ENCODE measurements around the gene GRAP2.
"Not testable (repeated sequence)": the region's sequence is repeated elsewhere in the genome, so short reads cannot be mapped to it uniquely, and the experiment has no call there.

GRAP2 gene

DNA sequence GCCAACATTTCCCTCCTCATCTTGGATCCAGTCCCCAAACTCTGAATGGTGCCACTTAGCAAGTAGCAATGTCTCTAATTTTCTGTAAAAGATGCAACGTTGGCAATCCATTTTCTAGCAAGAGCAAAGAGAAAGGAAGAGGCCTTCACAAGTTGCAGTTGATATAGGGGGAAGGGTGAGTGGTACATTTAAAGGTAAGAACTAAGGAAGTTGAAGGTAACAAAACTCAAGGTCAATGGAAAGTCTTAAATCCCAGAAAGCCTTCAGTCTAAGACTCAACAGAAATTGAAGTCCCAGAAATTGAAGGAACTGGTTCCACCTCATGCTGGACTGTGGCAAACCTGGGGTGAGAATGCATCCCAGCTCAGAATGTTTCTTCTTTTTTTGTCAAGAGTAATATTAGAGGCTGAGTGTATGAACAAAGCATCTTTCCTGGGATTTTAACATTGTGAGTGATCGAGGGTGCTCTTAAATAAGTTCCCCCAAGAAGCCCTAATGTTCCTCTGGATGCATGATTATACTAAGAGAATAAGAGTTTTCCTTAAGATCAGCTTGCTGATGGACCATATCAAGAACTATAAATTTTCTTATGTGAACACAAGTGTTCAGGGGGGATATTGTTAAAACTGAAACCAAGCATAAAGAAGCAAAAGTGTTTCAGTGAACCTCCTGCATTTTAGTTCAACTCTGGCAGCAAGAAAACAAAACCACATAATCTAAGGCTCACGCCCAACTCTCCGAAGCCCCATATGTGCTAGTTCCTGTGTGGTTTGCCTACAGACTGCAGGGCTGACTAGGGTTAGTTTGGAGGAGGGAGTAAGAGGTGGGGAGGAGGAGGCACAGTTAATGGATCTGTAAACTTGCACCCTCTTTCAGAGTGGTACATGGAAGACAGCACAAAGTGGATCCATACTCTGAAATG, at the start of gene GRAP2:
Gene GRAP2, plus strand, starts transcription at position 779 of the 922 bp plus-strand sequence. CDS start 46,023 bp downstream, outside the sequence.
- TF ChIP-seq, protein P1, sequence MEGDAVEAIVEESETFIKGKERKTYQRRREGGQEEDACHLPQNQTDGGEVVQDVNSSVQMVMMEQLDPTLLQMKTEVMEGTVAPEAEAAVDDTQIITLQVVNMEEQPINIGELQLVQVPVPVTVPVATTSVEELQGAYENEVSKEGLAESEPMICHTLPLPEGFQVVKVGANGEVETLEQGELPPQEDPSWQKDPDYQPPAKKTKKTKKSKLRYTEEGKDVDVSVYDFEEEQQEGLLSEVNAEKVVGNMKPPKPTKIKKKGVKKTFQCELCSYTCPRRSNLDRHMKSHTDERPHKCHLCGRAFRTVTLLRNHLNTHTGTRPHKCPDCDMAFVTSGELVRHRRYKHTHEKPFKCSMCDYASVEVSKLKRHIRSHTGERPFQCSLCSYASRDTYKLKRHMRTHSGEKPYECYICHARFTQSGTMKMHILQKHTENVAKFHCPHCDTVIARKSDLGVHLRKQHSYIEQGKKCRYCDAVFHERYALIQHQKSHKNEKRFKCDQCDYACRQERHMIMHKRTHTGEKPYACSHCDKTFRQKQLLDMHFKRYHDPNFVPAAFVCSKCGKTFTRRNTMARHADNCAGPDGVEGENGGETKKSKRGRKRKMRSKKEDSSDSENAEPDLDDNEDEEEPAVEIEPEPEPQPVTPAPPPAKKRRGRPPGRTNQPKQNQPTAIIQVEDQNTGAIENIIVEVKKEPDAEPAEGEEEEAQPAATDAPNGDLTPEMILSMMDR (conservative IDR thresholded peaks at IDR 0.05; ENCODE audit: control insufficient read depth, insufficient read depth, low read depth, low read length), result no peak
- DNase-seq (ENCODE audit: low read depth), result no peak
- H3K4me3 ChIP-seq (ENCODE audit: control insufficient read depth, low read depth, low read length), result no peak within 1 kb of the TSS

DNA sequence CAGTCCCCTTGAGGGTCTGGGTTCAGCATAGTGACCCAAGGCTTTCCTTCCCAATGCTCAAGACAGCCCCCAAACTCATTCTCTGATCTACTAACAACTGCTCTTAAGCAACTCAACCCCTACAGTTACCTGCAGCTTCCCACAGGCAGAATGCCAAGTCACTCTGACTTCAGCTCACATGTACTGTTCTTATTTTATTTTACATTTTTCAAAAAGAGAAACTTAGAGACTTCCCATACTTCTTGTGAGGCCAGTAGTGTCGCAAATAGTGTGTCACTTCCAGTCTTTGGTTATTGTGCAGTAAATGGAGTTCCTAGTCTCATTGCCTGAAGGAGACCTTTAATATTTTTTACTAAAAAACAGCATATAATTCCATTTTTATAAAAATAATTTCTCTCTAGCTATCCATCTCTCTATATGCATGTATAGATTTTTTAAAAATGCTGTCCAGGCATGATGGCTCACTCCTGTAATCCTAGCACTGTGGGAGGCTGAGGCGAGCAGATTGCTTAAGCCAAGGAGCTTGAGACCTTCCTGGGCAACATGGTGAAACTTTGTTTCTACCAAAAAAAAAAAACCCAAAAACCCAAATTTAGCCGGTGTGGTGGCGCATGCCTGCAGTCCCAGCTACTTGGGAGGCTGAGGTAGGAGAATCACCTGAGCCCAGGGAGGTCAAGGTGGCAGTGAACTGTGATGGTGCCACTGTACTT, 49.1 kb upstream of the GRAP2 start:
- TF ChIP-seq, protein P1 (conservative IDR thresholded peaks at IDR 0.05; ENCODE audit: control insufficient read depth, insufficient read depth, low read depth, low read length), result no peak
- no peak for DNase-seq (ENCODE audit: low read depth)
- H3K4me3 ChIP-seq (ENCODE audit: control insufficient read depth, low read depth, low read length), result no peak overlapping the region

DNA sequence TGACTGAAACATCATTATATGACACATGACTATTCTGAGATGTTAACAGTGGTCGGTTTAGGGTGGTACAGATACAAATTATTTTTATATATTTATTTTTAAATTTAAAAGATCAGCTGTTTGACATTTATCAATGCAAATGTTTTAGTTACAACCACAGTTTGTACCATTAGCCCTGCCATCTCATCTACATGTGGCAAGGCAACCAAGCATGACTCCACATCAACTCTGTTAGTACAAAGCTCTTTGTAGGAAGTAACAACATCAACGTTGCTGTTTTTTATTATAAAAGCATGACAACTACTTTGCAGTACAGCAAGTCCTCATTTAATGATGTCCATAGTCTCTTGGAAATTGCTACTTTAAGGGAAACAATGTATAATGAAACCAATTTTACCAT, 48.1 kb upstream of the GRAP2 start:
- TF ChIP-seq, protein P1 (conservative IDR thresholded peaks at IDR 0.05; ENCODE audit: control insufficient read depth, insufficient read depth, low read depth, low read length), result no peak
- no peak for DNase-seq (ENCODE audit: low read depth)
- H3K4me3 ChIP-seq (ENCODE audit: control insufficient read depth, low read depth, low read length), result no peak overlapping the region

DNA sequence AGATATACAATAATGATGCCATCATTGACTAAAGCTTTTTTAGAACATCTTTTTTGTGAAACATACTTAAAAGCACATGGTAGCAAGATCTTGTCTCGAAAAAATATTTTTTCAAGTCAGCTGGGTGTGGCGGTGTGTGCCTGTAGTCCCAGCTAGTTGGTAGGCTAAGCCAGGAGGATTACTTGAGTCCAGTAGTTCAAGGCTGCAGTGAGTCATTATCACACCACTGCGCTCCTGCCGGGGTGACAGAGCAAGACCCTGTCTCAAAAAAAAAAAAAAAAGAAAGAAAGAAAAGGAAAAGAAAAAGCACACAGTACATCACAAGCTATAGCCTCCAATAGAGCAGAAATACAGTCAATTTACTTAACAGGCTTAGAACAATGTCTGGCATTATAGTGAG, 44.3 kb upstream of the GRAP2 start:
- DNase-seq (ENCODE audit: low read depth), result no peak
- H3K4me3 ChIP-seq (ENCODE audit: control insufficient read depth, low read depth, low read length), result no peak overlapping the region
- TF ChIP-seq, protein P1 (conservative IDR thresholded peaks at IDR 0.05; ENCODE audit: control insufficient read depth, insufficient read depth, low read depth, low read length), result no peak

DNA sequence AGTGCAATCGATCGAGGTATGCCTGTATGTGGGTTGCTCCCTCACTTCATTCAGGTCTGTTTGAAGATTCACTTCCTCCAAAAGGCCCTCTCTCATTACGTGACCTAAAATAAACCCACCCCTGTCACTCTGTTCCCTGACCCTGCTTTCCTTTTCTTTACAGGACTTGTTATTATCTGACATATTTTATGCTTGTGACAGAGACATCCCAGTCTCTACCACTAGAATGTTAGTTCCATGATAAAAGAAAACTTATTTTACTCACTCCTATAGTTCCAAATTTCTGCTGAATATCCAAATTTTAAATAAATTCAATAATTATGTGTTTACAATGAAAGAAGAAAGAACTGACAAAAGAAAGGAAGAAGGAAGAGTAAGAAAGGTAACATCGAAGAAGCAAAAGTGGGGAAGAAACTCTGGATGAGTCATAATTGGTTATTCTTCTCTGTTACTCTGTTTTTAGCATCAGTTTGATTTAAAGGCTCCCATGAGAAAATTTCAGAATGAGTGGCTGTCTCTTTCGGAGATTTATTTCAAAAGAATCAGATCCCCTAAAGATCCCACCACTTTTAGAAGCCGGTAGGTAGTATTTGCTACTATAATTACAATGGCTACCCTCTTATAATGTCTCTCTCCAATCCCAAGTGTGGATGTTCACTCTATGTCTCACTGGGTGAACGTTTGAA, 40.8 kb upstream of the GRAP2 start:
- TF ChIP-seq, protein P1 (conservative IDR thresholded peaks at IDR 0.05; ENCODE audit: control insufficient read depth, insufficient read depth, low read depth, low read length), result no peak
- H3K4me3 ChIP-seq (ENCODE audit: control insufficient read depth, low read depth, low read length), result no peak overlapping the region
- DNase-seq (ENCODE audit: low read depth), result no peak

DNA sequence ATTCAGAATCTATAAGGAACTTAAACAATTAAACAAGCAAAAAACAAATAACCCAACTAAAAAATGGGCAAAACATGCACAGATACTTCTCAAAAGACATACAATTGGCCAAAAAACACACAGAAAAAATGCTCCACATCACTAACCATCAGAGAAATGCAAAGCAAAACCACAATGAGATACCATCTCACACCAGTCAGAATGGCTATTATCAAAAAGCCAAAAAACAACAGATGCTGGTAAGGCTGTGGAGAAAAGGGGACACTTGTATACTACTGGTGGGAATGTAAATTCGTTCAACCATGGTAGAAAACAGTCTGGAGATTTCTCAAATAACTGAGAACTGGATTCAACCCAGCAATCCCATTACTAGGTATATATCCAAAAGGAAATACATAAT, 32.1 kb upstream of the GRAP2 start:
- TF ChIP-seq, protein P1 (conservative IDR thresholded peaks at IDR 0.05; ENCODE audit: control insufficient read depth, insufficient read depth, low read depth, low read length), result no peak
- no peak for DNase-seq (ENCODE audit: low read depth)
- H3K4me3 ChIP-seq (ENCODE audit: control insufficient read depth, low read depth, low read length), result no peak overlapping the region

DNA sequence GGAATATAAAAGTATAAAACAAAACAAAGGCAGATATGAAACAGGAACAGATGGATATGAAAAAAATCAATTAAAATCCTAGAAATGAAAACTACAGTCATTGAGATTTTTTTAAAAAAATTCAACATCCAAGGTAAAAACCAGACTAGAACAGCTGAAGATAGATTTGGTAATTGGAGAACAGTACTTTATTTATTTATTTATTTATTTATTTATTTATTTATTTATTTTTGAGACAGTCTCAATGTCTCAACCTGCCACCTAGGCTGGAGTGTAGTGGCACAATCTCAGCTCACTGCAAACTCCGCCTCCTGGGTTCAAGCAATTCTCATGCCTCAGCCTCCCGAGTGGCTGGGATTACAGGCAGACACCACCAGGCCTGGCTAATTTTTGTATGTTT, 31.1 kb upstream of the GRAP2 start:
- H3K4me3 ChIP-seq (ENCODE audit: control insufficient read depth, low read depth, low read length); DNase-seq (ENCODE audit: low read depth): not testable (repeated sequence)
